Activated CD4-positive, alpha-beta T cell treated with anti-CD3 and anti-CD28 coated beads for 36 hours (primary cell): ENCODE data around the gene KCNMB2. TPM values are rescaled to one million over a fixed set of nuclear protein-coding genes. Genes with fewer than 3 reads are reported as not detected.
A peak's percentile ranks its signal among the peaks of the same experiment; 100 is the strongest.

Experiments used
- ATAC-seq: fragments of 200-7000 bp; cut with Tn5 transposase; one replicate; pipeline ENCODE4 v1.10.0; 2021; ENCODE audit warnings: mild to moderate bottlenecking, moderate library complexity
- CTCF ChIA-PET: fragments of 350-600 bp; sonication (Branson Sonifier 250); formaldehyde crosslinking; loops from one replicate; lab custom pipeline; 2021; ENCODE audit warnings: antibody characterized with exemption; lab: Charles Lee
- POLR2A ChIA-PET: fragments of 350-600 bp; sonication (Branson Sonifier 250); formaldehyde crosslinking; loops from one replicate; lab custom pipeline; 2021; ENCODE audit warnings: antibody characterized with exemption, inconsistent platforms; lab: Charles Lee
- DNase-seq: peaks from one replicate; pipeline ENCODE4 v3.0.0-alpha.2; 2020
- H3K27ac Mint-ChIP-seq: one replicate; pipeline ENCODE4 v1.8.0; 2021; ENCODE audit warnings: mixed read lengths
- H3K27me3 Mint-ChIP-seq: one replicate; pipeline ENCODE4 v1.8.0; 2021; ENCODE audit warnings: mixed read lengths
- H3K36me3 Mint-ChIP-seq: one replicate; pipeline ENCODE4 v1.8.0; 2021; ENCODE audit warnings: low read depth, mixed read lengths
- H3K4me1 Mint-ChIP-seq: one replicate; pipeline ENCODE4 v1.8.0; 2021; ENCODE audit warnings: mixed read lengths
- H3K4me3 Mint-ChIP-seq: one replicate; pipeline ENCODE4 v1.8.0; 2021; ENCODE audit warnings: mild to moderate bottlenecking, moderate library complexity, mixed read lengths
- H3K9me3 Mint-ChIP-seq: one replicate; pipeline ENCODE4 v1.8.0; 2021; ENCODE audit warnings: low read depth, mixed read lengths
- intact Hi-C, 2 experiments: fragments of 100-400 bp; cut with DNase I in 1 of 2; cut with micrococcal nuclease in 1 of 2; formaldehyde crosslinking; loops; one replicate each; pipeline versions ENCODE4 v1.14.2 to v1.15.1; 2022 to 2024; cut with DNase I, micrococcal nuclease
- total RNA-seq, 2 experiments: library from RNA; stranded (reverse); gene quantifications; one replicate each; pipeline ENCODE4 v1.2.3, GENCODE V29; 2021

The KCNMB2 gene
- total RNA-seq, 2 experiments from 2014 or later, result not detected

GRCh38 chr3:178680489-178680888, 144.3 kb downstream of the KCNMB2 start:
- DNase-seq, result no peak
- no peak overlapping the region for H3K27ac Mint-ChIP-seq
- intact Hi-C loops, result no loop called here
- no peaks in the 10 kb centered on the region for H3K4me1 Mint-ChIP-seq
- no peak overlapping the region for H3K4me3 Mint-ChIP-seq
- H3K27me3 Mint-ChIP-seq, result peaks cover 7% of the 10 kb centered on the region
- no peaks in the 10 kb centered on the region for H3K9me3 Mint-ChIP-seq
- ATAC-seq, result no peak
- ChIA-PET POLR2A (interaction anchor here (0.5 kb wide), 2 partner anchors 14 to 26 kb away, joined by 3 read pairs; no protein-coding TSS in a partner anchor), CTCF (interaction anchor here (0.6 kb wide), 1 partner anchor 14 kb away, joined by 3 read pairs; no protein-coding TSS in a partner anchor)
- no peaks in the 10 kb centered on the region for H3K36me3 Mint-ChIP-seq

DNA sequence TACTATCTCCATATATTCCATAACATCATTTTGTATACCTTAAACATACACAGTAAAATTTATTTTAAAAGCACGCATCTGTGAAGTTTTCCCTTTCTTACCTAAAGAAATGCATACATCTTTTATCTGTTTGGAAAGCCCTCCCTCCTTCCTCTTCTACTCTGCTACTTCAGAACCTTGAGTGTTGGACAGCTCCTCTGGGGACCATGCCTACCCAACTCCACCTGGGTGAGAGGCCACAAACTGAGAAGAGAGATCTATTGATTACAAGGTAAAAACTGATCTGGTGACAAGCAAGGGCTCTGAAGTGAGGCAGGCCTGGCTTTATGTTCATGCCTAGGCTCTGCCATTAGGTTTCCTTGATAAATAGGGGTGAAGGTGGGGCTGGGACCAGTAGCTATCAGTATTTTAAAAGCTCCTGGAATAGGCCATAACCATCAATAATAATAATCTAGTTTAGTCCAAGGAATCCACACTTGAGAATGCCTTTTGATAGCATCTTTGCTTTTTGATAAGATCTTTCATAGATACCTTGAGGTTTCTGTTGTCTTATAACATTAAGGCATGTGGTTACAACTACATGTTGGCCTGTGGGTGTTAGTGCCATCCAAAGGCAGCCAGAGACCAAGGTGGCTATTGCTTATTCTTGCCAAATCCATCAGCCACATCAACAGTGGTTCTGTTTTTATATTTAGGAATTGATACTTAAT, 148.8 kb downstream of the KCNMB2 start:
- POLR2A ChIA-PET, result no interaction called here
- intact Hi-C loops, result no loop called here
- Mint-ChIP-seq H3K4me3 (no peak overlapping the region), H3K27ac (no peak overlapping the region), H3K4me1 (no peaks in the 10 kb centered on the region), H3K36me3 (no peaks in the 10 kb centered on the region), H3K27me3 (no peaks in the 10 kb centered on the region), H3K9me3 (no peaks in the 10 kb centered on the region)
- no peak for ATAC-seq
- CTCF ChIA-PET, result no interaction called here
- peak; percentile 6 for DNase-seq

GRCh38 chr3:178685591-178685906, 149.3 kb downstream of the KCNMB2 start:
- CTCF ChIA-PET, result no interaction called here
- Mint-ChIP-seq H3K36me3 (no peaks in the 10 kb centered on the region), H3K4me1 (no peaks in the 10 kb centered on the region), H3K9me3 (no peaks in the 10 kb centered on the region), H3K27ac (no peak overlapping the region), H3K4me3 (no peak overlapping the region), H3K27me3 (no peaks in the 10 kb centered on the region)
- no peak for DNase-seq
- POLR2A ChIA-PET, result no interaction called here
- no peak for ATAC-seq
- intact Hi-C loops, result no loop called here

DNA sequence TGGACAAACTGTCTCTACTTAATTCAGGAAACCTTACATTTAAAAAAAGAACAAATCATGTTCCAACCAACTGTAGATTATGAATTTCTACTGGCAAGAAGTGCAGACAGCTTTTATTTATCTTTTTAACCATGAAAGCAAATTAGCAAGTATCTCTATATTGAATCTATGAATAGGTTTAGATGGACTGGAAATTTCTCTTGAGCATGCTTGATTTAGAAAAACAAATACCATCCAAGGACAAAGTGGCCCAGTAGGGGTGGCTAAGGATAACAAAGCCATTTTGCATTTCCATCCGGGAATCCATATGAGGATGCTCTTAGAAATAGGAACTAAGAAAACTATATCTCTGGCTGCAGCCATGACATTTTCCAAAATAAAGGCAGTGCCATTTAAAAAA, 150.6 kb downstream of the KCNMB2 start:
- Mint-ChIP-seq H3K4me3 (no peak overlapping the region), H3K27me3 (no peaks in the 10 kb centered on the region), H3K27ac (no peak overlapping the region), H3K36me3 (no peaks in the 10 kb centered on the region), H3K4me1 (no peaks in the 10 kb centered on the region), H3K9me3 (peaks cover 5% of the 10 kb centered on the region)
- no peak for DNase-seq
- intact Hi-C loops, result no loop called here
- ATAC-seq, result no peak
- POLR2A ChIA-PET, result no interaction called here
- CTCF ChIA-PET, result no interaction called here

- POLR2A ChIA-PET, result no interaction called here
- Mint-ChIP-seq H3K36me3 (no peaks in the 10 kb centered on the region), H3K27me3 (no peaks in the 10 kb centered on the region), H3K27ac (no peak overlapping the region), H3K4me1 (no peaks in the 10 kb centered on the region), H3K9me3 (peaks cover 12% of the 10 kb centered on the region), H3K4me3 (no peak overlapping the region)
- ATAC-seq (no peak), DNase-seq (no peak)
- CTCF ChIA-PET, result no interaction called here
- intact Hi-C loops, result no loop called here
Measured at GRCh38 chr3:178690571-178690970, 154.3 kb downstream of the KCNMB2 start.

GRCh38 chr3:178699364-178699763, 163.1 kb downstream of the KCNMB2 start:
- H3K4me1 Mint-ChIP-seq, result no peaks in the 10 kb centered on the region
- peaks cover 12% of the 10 kb centered on the region for H3K9me3 Mint-ChIP-seq
- ChIA-PET CTCF (interaction anchor here (0.6 kb wide), 1 partner anchor 224 kb away, joined by 3 read pairs; no protein-coding TSS in a partner anchor), POLR2A (no interaction called here)
- intact Hi-C loops, result no loop called here
- DNase-seq, result no peak
- peaks cover 3% of the 10 kb centered on the region for H3K27me3 Mint-ChIP-seq
- H3K36me3 Mint-ChIP-seq, result no peaks in the 10 kb centered on the region
- no peak overlapping the region for H3K4me3 Mint-ChIP-seq
- H3K27ac Mint-ChIP-seq, result no peak overlapping the region
- no peak for ATAC-seq

GRCh38 chr3:178699810-178700209, 163.6 kb downstream of the KCNMB2 start:
- DNase-seq (no peak), ATAC-seq (no peak)
- Mint-ChIP-seq H3K4me1 (no peaks in the 10 kb centered on the region), H3K36me3 (no peaks in the 10 kb centered on the region), H3K27me3 (peaks cover 3% of the 10 kb centered on the region), H3K9me3 (peaks cover 12% of the 10 kb centered on the region), H3K27ac (no peak overlapping the region), H3K4me3 (no peak overlapping the region)
- intact Hi-C loops, result no loop called here
- ChIA-PET CTCF (no interaction called here), POLR2A (no interaction called here)

DNA sequence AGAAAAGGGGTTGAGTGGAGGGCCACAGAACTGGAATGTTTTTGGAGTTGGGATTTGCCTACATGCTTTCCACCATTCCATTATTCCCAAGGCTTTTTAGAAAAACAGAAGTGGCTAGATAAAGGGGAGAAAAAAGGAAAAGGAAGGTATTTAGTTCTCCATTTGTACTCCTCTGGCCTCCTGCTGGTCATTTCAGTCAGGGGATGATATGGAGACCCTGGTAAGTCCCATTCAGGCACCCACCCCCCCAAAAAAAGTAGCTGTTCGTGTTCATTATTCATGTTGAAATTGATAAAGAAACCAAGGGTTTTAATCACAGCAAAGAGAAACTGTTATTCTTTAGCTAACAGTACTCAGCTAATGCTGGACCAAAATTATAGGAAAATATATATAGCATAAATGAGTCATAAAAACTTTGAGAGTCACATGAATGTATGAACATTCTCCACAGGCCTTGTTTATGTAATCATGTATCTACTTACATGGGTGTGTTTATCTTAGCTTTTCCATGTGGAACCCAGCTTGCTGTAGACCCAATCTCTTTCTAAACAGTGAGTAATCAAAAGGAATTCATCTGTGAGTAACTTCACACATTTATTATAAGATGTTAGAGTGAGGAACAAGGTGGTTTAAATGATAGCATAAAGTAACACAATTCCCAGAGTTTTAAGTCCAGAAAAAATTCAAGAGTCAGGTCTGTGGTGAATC, 167.2 kb downstream of the KCNMB2 start:
- CTCF ChIA-PET, result no interaction called here
- Mint-ChIP-seq H3K4me1 (peaks cover 2% of the 10 kb centered on the region), H3K9me3 (no peaks in the 10 kb centered on the region), H3K27me3 (peaks cover 3% of the 10 kb centered on the region), H3K36me3 (no peaks in the 10 kb centered on the region), H3K4me3 (no peak overlapping the region), H3K27ac (no peak overlapping the region)
- POLR2A ChIA-PET, result no interaction called here
- intact Hi-C loops, result no loop called here
- ATAC-seq (no peak), DNase-seq (no peak)

- ChIA-PET CTCF (interaction anchor here (0.9 kb wide), 1 partner anchor 10 kb away, joined by 4 read pairs; no protein-coding TSS in a partner anchor), POLR2A (no interaction called here)
- Mint-ChIP-seq H3K27me3 (peaks cover 3% of the 10 kb centered on the region), H3K9me3 (no peaks in the 10 kb centered on the region), H3K4me3 (no peak overlapping the region), H3K27ac (no peak overlapping the region), H3K4me1 (peaks cover 2% of the 10 kb centered on the region), H3K36me3 (no peaks in the 10 kb centered on the region)
- DNase-seq, result no peak
- ATAC-seq, result no peak
- intact Hi-C loops, result no loop called here
Measured at GRCh38 chr3:178705925-178706324, 169.7 kb downstream of the KCNMB2 start.

DNA sequence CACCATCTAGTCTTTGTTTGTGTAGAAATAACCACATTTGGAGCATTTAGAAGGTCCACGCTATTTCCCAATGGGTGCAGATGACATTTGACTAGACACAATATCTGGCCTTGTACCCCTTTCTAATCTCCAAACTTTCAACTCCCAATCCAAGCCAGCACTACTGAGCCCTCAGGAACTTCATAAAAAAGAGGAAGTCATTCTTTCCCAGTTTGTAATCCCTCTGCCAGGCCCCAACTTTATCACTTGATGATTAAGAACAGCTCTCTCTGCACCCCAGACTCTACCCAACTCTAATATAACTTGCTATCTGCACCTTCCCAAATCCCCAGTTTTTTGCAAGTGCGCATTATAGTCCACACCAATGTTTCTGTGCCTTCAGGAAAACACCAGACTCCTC, 170.2 kb downstream of the KCNMB2 start:
- H3K27ac Mint-ChIP-seq, result no peak overlapping the region
- peaks cover 2% of the 10 kb centered on the region for H3K4me1 Mint-ChIP-seq
- intact Hi-C loops, result no loop called here
- ChIA-PET POLR2A (no interaction called here), CTCF (no interaction called here)
- DNase-seq (no peak), ATAC-seq (no peak)
- peaks cover 3% of the 10 kb centered on the region for H3K27me3 Mint-ChIP-seq
- H3K36me3 Mint-ChIP-seq, result no peaks in the 10 kb centered on the region
- H3K9me3 Mint-ChIP-seq, result no peaks in the 10 kb centered on the region
- H3K4me3 Mint-ChIP-seq, result no peak overlapping the region

- Mint-ChIP-seq H3K27me3 (peaks cover 2% of the 10 kb centered on the region), H3K36me3 (no peaks in the 10 kb centered on the region), H3K27ac (no peak overlapping the region), H3K9me3 (no peaks in the 10 kb centered on the region), H3K4me3 (no peak overlapping the region), H3K4me1 (peaks cover 2% of the 10 kb centered on the region)
- ATAC-seq (no peak), DNase-seq (no peak)
- intact Hi-C loops, result no loop called here
- CTCF ChIA-PET, result interaction anchor here (1.5 kb wide), 1 partner anchor 18 kb away, joined by 3 read pairs; no protein-coding TSS in a partner anchor
- POLR2A ChIA-PET, result no interaction called here
Measured at GRCh38 chr3:178707311-178708031, 171.2 kb downstream of the KCNMB2 start.
